HT1080 (cell line): ENCODE measurements around the gene ASCC1. TPM values are rescaled to one million over a fixed set of nuclear protein-coding genes. Genes with fewer than 3 reads are reported as not detected.

Experiments used
- DNase-seq: peaks from one replicate; pipeline ENCODE4 v3.0.0-alpha.2; 2015; ENCODE audit warnings: low read depth
- total RNA-seq: library from RNA; depleted of rRNA; stranded (reverse); fragments of >200 nt; shearing (Covaris generic); gene quantifications from 2 replicates; pipeline ENCODE4 v1.2.3, GENCODE V29; 2014

The ASCC1 gene
- total RNA-seq, 1 experiment from 2014 or later, result 24.3 TPM

DNA sequence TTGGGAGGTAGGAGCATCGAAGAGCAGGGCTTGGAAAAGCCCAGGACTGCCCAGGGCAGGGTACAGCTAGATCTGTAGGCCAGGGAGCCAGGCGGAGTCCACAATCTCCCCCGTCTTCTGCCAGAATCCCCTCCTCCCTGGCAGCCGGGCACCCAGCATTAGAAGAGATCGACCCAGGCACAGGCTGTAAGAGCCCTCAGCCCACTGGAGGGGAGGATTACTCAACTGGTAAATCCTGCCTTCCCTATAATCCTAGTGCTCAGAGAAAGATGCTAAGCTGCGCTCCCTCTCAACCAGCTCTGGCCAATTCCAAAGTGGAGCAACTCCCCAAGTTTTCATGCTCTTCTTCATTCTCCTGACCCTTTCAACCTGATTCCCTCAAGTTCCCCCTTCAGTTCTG, 130.9 kb downstream of the ASCC1 start:
- no peak for DNase-seq

DNA sequence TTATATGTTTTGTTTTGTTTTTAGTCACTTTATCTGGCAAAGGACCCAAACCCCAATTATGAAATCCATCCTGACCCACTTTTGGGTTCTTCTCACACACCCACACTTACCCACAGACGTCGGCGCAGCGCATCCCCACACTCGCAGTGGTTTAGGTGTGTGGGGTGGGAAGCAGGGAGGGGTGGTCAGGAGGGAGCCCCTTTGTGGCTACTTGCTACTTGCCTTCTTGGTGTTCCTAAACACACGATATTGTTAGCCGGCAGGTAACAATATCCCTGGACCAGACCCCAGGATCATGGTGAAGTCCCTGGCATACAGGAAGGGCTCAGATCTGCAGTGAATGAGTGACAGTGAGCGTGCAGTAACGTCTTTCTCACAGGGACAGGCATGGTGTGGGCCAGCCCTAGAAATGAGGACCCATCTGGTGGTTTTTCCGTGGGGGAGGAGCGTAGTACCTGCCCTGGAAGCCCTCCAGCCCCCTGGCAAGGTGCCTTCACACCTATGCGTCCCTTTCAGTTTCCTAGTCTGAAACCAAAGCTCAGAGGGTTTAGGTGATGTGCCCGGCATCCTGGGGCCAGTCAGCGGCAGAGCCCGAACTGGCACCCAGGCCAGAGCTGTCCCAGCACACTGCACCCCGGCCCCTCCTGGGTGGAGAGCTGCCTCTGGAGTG, 132.2 kb downstream of the ASCC1 start:
- DNase-seq, result no peak

GRCh38 chr10:72082856-72083789, 133.0 kb downstream of the ASCC1 start:
- no peak for DNase-seq

DNA sequence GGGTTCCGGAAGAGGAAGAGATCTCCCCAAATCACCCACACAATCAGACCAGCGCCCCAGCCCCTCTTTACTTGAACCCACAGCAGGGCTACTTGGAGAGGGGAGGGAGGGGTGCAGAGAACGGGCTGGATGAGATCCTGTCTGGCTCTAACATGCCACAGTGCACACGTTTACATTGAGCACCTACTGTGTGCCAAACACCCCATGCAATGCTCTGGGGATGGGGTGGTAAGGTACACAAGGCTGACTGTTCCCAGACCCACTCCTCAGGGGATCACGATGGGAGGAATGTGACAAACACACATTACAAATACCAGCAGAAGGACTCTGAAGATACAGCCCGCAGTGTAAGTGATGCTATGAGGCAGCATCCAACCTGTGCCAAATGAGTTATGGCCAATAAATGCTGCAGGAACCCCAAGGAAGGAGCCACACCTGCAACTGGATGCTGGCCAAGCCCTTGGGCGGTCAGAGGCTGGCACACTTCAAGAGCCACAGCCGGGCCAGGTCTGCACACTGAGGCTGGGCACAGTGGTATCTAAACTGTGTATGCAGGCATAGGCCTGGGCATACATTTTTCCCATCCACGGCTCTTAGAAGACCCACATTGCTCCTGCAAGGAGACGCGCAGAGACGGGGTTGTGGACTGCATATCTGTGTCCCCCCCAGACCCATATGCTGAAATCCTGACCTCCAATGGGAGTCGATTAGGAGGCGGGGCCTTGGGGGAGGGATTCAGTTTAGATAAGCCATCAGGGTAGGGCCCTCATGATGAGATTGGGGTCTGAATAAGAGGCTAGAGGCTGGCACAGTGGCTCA, 134.1 kb downstream of the ASCC1 start:
- DNase-seq, result no peak

DNA sequence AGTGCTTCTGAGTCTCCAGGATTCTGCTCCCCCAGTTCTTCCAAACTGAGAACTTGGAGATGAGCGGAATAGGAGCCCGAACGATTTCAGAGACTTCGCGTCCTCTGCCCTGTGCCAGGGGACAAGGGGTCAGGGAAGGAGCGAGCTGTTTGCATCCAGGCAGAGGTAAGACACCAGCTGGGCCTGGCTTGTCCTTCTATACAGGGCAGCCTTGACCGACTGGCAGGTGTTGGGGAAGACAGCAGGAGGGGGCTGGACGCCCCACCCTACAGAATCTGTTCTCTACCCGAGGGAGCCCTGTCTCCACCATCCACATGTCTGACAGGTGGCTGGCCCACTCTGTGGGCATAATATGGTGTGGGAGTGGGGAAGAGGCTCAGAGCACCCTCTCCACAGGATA, 134.9 kb downstream of the ASCC1 start:
- no peak for DNase-seq

GRCh38 chr10:72080042-72080975, 135.8 kb downstream of the ASCC1 start:
- no peak for DNase-seq

DNA sequence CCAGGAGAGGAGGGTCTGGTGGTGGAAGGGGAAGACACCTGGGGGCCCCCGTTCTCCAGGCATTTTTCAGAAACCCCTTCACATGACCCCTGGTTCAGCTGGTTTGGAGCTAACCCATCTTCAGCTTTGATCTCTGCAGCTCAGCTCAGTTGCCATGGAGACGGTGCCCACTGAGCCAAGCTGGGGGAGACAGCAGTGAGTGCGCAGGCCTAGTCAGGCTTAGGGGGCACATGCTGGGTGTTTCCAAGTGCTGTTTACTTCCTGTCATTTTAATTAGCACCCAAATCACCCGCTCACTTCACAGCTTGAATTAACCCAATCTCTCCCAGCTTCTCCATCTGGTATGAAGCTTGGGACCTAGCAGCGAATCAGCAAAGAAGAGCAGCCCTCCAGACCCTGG, 136.7 kb downstream of the ASCC1 start:
- no peak for DNase-seq

DNA sequence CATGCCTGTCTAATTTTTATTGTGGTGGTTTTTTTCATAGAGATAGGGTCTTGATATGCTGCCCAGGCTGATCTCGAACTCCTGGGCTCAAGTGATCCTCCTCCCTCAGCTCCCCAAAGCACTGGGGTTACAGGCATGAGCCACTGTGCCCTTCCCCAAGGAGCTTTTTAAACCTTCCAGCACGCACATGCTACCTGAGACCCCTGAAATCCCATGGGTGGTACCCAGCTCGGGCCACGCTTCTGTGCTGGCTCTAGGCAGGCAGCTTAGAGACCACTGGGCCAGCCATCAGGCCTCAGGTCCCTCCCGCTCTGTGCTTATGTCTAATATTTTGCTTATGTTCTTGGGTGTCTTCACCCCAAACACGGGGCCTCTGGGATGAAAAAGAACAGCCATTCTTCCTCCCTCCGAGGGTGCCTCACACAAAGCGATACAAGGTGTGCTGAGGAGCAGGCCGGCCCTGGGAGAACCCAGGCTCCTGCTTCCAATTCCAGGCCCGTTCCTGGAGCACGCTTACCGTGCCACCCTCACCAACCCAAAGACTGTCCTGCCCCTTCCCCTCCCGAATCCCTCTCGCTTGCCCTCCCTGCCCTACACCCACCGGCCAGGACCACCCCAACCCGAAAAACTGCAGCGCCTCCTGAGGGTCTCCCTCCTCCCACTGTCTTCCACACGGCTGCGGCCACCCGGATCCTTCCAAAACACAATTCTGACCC, 138.6 kb downstream of the ASCC1 start:
- DNase-seq, result no peak

DNA sequence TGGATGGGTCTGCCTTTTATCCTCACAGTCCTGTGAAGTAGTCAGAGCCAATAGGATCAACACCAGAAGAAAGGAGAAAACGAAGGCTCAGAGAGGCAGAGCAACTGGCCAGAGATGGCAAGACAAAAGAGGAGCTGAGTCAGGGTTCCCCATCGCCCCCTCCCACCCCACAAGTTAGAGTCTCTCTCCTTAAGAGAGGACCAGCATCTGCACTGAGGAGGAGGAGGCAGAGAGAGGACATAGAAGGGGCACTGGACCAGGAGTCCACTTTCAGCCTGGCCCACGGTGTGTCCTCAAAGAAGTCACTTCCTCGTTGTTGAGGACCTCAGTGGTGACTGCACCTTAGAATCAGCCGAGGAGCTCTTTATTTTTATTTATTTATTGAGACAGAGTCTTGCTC, 139.3 kb downstream of the ASCC1 start:
- DNase-seq, result no peak

DNA sequence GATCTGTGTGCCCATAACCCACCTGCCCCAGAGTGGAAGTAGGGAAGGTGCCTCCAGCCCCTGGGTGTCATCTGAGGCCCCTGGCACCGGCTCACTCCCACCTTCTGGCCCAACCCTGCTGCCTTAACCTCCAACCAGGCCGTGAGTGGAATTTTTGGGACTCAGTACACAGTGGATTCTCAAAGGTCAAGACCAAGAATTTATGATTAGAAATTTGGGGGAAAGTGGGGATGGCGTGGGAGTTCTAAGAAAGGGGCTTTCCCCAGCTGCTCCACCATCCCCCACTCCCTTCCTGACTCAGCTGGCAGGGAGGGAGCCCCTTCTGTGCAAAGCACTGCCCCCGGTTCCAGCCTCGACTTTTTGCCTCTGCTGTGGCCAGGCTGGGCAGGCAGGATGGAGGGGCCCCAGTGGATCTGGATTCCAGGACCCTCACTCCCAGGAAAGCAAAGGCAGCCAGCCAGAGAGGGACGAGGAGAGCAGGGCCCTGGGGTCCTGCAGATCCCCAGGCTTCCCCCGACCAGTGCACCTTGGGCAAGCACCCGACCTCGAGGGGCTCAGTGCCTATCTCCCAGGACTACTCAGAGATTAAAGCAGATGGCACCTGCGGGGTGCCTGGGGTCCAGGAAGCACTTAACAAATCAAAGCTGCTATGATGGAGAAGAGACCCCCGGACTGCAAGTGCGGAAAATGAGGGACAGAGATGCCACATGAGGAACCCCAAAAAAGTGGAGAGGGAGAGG, 140.5 kb downstream of the ASCC1 start:
- DNase-seq, result no peak

DNA sequence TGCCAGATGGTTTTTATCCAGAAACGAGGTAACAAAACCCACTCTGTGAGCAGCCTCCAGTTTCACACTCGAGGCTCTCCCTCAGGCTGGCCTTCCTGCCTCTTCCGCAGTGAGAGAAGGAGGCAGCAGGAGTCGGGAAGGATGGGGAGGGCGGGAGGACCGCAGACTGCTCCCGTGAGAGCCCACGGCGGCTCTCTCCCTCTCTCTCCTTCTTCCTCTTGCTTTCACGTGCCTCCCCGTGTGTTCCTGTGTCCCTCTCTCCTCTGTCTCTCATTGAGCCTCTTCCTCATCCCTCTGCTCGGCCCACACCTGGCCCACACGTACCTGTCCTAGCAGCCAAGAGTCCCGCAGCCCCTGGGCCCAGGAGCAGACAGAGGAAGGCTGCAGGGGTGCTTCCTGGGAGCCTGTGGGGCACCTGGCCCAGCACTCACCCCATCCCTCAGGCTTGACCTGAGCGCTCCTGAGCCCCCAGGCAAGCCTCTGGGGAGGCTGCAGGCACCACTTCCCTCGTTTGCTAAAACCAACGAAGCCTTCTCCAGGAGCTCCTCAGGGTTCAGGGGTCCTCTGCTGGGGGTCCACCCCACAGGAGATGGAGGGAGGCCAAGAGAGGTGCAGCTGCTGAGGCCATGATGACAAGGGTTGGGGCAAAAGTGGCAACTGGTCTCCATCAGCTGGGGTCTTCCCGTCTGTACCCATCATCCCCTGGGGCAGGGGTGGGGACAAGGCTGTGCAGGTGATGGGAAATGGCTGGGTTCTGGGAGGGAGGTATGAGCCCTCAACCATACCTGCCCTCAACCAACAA, 141.3 kb downstream of the ASCC1 start:
- no peak for DNase-seq

GRCh38 chr10:72073708-72074573, 142.1 kb downstream of the ASCC1 start:
- no peak for DNase-seq

DNA sequence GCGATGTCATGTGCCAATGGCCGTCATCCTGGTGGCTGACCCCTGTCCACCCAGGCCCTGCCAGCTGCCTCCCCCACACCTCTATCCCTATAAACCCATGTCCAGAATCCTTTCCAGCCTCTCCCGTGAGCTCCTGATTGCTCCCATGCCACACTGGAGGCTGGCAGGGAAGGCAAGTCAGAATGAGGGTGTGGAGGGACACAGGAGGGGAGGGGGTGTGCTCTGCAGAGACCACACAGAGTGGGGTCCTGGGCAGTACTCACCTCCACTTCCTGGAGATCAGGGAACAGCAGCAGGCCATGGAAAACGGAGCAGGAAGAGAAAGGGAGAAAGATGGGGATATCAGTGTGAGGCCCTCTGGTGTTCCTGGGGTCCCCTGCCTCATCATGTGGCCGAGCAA, 143.4 kb downstream of the ASCC1 start:
- no peak for DNase-seq

DNA sequence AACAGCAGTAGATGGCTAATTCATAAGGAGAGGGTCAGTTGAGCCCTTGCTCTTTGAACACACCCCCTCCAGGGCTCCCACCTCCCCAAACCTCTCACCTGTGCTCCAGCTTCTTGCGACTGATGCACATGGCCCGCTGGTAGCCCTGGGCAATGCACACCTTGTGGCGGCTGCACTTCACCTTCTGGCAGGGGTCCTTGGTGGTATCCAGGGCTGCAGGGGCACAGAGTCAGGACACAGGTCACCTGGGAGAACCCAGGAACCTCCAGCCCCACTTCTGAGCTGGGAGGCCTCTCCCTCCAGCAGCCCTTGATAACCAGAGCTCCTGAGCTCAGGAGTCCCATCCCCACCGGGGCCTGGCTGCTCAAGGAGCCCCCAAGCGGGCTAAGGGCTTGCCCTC, 144.0 kb downstream of the ASCC1 start:
- no peak for DNase-seq

GRCh38 chr10:72069751-72070526, 146.1 kb downstream of the ASCC1 start:
- DNase-seq, result no peak

DNA sequence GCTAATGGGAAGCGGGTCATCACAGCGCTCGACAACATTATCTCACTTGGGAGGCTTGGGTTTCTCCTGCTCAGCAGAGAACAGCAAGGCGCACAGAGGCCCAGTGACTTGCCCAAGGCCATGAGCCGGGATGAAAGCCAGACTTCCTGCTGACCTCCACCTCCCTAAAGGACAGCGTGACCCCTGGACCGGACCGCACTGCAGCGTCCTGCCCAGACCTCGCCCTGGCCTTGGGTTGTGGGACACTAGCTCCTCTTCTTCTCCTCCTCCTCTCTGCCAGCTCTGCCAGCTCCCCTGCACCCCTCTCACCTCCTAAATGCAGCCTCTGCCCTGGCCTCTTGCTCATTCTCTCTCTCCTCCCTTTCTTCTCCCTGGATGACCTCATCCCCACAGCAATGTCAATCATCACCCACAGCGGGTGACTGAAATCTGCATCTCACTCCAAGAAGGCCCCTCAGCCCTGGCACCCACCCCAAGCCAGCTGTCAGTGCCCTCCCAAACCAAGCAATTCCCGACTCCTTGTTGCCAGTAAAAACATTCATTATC, 147.1 kb downstream of the ASCC1 start:
- no peak for DNase-seq
